ENCODE results near the gene ADK. TPM values are rescaled to one million over a fixed set of nuclear protein-coding genes. Genes with fewer than 3 reads are reported as not detected.

Gene ADK
- total and polyA plus RNA-seq, 2 of the 13 experiments (the other 11 are each of a cell fraction or from before 2014, with no cell fraction given), result 48.6 to 79.1 TPM

GRCh38 chr10:74575191-74575720 lies 424.2 kb downstream of the ADK start:
- no peak for FAIRE-seq
- TF ChIP-seq ZNF136 (CRISPR knock-in tag; IDR thresholded peaks at IDR 0.05; ENCODE audit: low read depth), result no peak
- TF ChIP-seq CHCHD3 (CRISPR knock-in tag; IDR thresholded peaks at IDR 0.05), result no peak
- TF ChIP-seq GPN1 (CRISPR knock-in tag; IDR thresholded peaks at IDR 0.05; ENCODE audit: borderline replicate concordance), result no peak
- TF ChIP-seq CEBPZ (IDR thresholded peaks at IDR 0.05; ENCODE audit: low read length), result no peak
- TF ChIP-seq SNAPC4 (CRISPR knock-in tag; IDR thresholded peaks at IDR 0.05), result no peak
- TF ChIP-seq ZNF121 (CRISPR knock-in tag; IDR thresholded peaks at IDR 0.05), result no peak
- no peak for TF ChIP-seq ZSCAN21 (CRISPR knock-in tag; IDR thresholded peaks at IDR 0.05; ENCODE audit: borderline replicate concordance)
- no peak for TF ChIP-seq ZNF605 (CRISPR knock-in tag; IDR thresholded peaks at IDR 0.05)
- TF ChIP-seq ARID5B (CRISPR knock-in tag; IDR thresholded peaks at IDR 0.05), result no peak
- no peak for TF ChIP-seq ZNF282 (IDR thresholded peaks at IDR 0.05; ENCODE audit: partially characterized antibody)

More at GRCh38 chr10:74575191-74575720, 424.2 kb downstream of the ADK start:
- Histone ChIP-seq H4K20me1 (ENCODE audit: insufficient read depth, low read length) (no peaks in the 10 kb centered on the region), H2AFZ (ENCODE audit: low read length) (no peak overlapping the region), H3K9ac (ENCODE audit: insufficient read depth, low read depth, low read length) (no peak overlapping the region), H3K36me3 (replicated peaks in 1 of 2; ENCODE audit: control insufficient read depth in 1 of 2, insufficient read depth in 2 of 2, low read length in 2 of 2) (no peaks in the 10 kb centered on the region), H3K4me3 (replicated peaks in 1 of 3; ENCODE audit: insufficient read depth in 1 of 3, low read depth in 2 of 3, low read length in 3 of 3) (no peak overlapping the region), H3K9me3 (ENCODE audit: low read length) (no peaks in the 10 kb centered on the region), H3K4me2 (ENCODE audit: low read depth, low read length) (no peak overlapping the region), H3K79me2 (ENCODE audit: insufficient read depth, low read length) (no peaks in the 10 kb centered on the region), H3K27me3 (ENCODE audit: control insufficient read depth in 1 of 2, insufficient read depth in 2 of 2, low read length in 2 of 2) (no peaks in the 10 kb centered on the region), H3K4me1 (ENCODE audit: insufficient read depth, low read length) (no peaks in the 10 kb centered on the region), H3K27ac (ENCODE audit: extremely low read length, insufficient read depth, low read length) (no peak overlapping the region)
- 95% methylated on average over 3 of the region's 3 CpGs for WGBS (ENCODE audit: low lambda C conversion rate)
- no peak for ATAC-seq
- no TSS peak for BruUV-seq (replicated peaks)
- in situ Hi-C loops (cut with HindIII; ENCODE audit: extremely low pct_ligation_motif_present, low pct_unique_long_range_greater_than_20kb) (no loop called here), intact Hi-C loops (cut with micrococcal nuclease; ENCODE audit: unreplicated experiment) (no loop called here)
- ChIA-PET POLR2A (no interaction called here), CTCF (ENCODE audit: low intra/inter-chr PET ratio, low total read pairs) (no interaction called here)
- DNase-seq (ENCODE audit: low spot score), result no peak
